GM04503 (cell line): ENCODE data around the gene ANKRD33B.
"Not testable (repeated sequence)": the region's sequence is repeated elsewhere in the genome, so short reads cannot be mapped to it uniquely, and the experiment has no call there.

ENCODE experiments used
- DNase-seq: peaks from one replicate; pipeline ENCODE4 v3.0.0-alpha.2; 2012; ENCODE audit warnings: low read depth

ANKRD33B gene

DNA sequence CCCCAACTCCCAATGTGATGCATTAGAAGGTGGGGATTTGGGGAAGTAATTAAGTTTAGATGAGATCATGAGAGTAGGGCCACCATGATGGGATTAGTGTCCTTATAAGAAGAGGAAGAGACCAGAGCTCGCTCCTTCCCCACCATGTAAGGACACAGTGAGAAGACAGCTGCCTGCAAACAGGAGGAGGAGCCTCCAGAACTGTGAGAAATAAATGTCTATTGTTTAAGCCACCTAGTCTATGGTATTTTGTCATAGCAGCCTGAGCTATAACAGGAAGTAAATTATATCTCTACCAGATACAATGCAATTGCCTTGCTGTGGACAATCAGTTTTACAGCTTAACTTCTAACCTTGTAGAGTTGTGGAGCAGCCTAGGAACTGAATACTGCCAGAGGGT lies 58.0 kb downstream of the ANKRD33B start:
- DNase-seq = no peak

DNA sequence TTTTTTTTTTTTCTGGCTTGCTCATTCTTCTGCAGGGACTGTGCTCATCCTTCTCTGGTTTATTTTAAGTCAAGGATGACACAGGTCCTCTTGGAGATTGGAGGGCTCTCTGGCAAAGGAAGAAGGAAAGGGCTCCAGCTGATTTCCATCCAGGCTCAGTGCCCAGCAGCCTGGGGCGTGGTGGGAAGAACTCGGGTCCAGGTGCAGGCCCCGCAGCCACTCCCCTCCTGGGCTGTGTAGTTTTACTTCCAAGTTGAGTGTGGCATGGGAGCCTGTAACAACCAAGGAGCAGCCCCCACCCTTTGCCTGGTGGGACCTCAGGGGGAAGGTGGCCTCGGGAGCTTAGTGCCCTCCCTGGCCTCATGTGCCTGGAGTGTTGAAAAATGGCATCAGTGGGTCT lies 58.9 kb downstream of the ANKRD33B start:
- no peak for DNase-seq

DNA sequence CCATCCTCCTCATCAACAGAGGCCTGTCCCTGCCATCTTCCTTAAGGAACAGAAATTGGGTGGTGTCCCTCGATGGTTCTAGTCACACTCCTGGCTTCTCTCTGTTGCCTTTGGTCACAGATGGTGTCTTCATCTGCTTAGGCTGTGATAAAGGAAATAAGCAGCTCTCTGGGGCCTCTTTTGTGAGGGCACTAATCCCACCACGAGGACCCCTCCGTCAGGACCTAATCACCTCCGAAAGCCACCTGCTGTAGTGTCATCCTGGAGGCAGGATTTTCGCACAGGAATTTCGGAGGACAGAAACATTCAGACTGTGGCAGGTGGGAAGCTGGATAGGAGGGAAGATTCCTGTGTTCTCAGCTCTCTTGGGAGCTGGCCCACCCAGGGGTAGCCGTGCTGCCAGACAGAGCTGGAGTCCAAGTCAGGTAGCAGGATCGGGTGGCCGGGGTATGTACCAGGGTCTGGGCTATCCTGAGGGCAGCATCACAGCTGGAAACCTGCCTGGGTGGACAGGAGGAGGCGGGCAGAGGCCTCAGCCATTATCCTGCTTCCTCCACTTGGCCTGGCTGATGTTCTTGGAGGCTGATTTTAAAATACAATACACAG lies 59.5 kb downstream of the ANKRD33B start:
- no peak for DNase-seq

DNA sequence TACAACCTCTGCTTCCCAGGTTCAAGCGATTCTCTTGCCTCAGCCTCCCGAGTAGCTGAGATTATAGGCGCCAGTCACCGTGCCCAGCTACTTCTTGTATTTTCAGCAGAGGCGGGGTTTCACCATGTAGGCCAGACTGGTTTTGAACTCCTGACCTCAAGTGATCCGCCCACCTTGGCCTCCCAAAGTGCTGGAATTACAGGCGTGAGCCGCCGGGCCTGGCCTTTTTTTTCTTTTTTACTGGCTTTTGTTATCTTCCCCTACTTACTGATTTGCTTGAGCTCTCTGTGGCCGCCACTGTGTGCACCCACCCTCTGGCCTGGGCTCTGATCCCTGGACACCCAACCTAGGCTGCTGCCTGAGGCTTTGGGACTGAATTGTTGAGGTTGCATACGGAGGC lies 60.3 kb downstream of the ANKRD33B start:
- DNase-seq = no peak

DNA sequence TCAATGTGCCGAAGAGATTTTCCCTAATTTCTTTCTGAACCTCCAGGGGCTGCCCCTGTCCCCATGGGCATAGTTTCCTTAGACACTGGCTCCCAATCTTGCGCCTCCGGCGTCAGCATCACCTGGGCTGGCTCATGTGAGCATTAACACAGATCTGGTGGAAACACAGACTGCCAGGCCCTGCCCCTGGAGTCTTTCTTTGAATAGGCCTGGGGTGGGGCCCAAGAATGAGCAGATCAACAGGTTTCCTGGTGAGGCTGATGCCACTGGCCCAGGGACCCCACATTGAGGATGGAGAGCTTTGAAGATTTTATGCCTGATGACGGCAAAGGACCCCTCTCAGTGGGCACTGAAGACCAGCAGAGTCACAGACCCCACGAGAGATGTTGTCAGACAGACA lies 60.8 kb downstream of the ANKRD33B start:
- DNase-seq = no peak

DNA sequence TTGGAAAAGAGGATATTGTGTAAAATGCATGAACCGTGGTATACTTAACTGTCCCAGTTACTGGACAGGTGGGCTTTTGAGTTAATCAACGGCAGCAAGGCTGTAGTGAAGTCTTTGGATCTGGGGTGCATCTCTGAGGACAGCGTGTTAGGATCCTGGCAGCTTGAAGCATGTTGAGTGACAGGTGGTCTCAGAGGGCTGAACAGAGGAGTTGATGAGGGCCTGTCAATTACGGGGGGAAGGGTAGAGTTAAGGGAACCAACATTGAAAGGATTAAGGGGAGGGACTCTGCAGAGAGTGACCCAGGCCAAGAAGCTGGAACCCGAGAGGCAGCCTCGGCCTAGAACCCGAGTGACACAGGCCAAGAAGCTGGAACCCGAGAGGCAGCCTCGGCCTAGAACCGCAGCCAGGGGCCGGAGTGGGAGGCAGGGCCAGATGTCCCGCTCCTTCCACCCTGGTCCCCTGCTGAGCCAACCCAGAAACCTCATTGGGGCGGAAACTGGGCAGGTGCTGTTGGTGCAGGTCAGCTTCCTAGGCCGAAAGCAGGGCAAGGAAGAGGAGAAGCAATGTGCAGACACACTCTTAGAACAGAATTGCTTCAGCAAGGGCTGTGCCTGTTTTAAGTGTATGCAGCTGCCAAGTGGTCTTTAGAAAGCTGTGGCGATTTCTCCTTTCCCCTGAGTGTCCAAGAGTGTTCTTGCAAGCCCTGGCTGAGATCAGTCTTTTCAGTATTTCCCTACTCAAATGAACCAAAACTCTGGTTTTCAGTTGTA lies 62.0 kb downstream of the ANKRD33B start:
- no peak for DNase-seq

DNA sequence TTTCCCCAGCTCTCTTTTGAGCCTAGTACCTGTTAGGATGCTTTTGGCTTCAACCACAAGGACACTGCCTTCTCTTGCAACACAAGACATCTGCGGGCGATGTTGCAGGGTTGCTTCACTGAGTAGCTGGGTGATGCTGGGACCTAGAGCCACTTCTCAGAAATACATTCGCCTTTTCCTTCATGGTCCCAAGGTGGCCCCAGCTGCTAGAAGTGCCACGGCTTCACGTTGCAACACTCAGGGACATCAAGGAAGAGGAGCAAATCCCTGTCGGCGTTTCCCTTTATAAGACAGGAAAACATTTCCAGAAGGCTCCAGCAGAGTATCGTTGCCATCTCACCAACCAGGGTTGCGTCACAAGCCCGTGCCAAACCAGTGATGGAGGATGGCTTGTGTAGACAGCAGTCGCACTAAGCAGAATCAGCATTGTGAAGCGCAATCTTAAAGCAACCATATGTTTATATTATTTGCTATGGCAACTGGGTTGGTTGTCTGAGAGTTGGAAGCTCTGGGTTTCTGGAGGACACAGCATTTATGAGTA lies 62.7 kb downstream of the ANKRD33B start:
- no peak for DNase-seq

DNA sequence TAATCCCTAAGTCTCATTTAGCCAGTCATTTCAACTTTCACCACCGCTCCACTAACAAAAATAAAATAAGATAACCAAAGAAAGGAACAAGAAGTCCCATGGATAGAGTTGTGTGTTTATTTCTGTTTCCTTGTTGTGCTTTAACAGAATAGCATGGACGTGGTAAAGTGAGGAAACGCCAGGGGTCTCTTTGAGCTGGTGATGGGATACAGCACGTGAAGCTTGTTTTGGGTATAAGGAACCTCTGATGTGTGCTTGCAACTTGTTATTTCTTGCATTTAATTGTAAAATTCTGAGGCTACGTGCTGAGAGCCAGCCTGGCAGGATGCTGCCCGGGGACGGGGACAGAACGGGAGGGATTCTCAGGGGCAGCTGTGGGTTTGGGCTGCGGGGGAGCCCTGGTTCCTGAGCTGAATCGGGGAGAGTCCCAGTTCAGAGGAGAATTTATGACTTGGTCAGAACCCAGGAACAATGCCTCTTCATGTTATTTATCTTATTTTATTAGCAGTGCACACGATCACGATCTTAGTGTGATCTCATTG lies 63.4 kb downstream of the ANKRD33B start:
- no peak for DNase-seq

DNA sequence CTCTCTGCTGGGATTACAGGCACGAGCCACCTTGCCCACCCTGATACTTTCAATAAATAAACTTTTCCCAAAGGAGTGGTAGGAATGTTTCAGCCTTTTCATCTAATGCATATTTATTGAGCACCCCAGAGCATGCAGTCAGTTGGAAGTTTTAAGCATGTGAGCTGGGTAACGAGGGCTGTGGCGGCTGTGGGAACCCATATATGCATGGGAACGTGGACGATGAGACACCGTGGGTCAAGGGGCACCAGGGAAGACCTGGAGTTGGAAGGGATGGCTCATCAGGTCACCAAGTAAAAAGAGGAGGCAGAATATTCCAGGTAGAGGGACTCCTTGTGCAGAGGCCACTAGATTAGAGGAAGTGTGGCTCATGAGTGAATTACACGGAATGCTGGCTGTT lies 64.7 kb downstream of the ANKRD33B start:
- DNase-seq = no peak

DNA sequence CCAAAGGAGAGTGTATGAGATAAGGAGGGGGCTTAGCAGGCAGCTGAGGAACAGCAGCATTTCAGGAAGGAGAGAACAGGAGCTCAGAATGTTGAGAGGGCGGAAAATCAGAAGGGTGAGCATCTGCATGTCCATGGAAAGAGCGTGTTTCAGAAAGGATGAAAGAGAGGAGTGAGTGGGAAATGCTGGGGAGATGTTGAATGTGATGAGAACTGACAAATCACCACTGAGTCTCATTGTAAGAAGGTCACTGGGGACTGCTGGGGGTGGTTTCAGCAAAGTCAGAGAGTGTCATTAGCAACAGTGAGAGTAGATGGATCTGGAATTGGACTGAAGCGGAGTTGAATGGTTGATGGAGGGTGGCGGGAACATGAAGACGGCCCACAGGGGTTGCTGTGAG lies 65.8 kb downstream of the ANKRD33B start:
- DNase-seq = no peak

DNA sequence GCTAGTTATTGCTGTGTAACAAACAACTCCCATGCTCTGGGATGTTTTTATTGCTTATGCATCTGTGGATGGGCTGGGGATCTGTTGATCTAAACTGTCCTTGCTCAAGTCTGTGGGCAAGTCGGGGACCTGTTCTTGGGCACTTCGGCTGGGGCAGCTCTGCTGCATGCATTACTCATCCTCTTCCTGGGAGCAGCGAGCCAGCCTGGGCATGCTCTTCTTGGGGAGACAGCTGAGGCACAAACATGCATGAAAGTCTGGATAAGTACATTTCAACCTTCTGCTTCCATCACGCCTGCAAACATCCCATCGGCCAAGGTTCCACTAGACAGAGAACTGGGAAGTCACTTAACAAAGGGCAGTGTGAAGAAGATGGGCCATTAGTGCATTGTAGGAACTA lies 66.3 kb downstream of the ANKRD33B start:
- DNase-seq = no peak

DNA sequence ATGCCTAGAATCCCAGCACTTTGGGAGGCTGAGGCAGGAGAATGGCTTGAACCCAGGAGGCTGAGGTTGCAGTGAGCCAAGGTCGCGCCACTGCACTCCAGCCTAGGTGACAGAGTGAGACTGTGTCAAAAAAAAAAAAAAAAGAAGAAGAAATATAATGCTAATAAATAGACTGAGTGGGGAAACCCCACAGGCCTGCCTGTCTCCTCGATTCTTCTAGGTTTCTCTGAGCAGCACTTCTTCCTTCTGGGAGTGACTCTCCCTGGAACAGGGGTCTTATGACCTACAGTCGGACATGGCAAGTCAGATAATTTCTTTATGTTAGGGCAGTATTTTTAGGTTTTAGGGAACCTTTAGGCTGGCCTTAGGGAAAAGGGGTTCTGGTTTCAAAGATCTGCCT lies 66.9 kb downstream of the ANKRD33B start:
- not testable (repeated sequence) for DNase-seq

DNA sequence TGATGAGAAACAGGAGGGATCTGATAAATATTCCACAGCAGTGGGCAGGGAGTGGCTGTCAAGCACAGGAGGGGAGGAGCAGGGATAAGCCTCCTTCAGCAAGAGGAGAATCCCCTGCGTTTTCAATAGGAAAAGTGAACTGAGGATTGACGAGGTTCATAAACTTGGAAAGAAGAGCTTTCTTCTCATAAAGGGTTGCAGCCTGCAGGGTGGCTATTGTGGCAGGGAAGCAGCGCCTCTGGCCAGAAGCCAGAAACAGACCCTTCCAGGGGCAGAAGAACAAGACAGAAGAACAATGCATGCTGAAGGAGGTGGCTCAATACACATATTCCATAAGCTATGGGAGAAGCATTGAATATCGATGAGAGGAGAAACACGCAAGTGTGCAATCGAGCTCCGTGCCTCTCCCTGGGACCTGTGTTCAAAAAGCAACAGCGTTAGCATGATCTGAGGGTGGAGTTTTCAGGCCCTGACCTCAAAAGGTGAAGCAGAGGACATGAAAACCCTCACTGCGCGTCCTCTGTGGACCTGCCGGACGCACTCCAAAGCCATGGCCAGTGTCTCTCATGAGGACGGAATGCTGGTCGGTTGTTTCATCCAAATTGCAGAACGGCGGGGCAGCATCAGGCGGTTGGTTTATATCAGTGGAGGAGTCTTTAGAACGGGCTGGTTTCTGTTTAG lies 67.6 kb downstream of the ANKRD33B start:
- DNase-seq = no peak

DNA sequence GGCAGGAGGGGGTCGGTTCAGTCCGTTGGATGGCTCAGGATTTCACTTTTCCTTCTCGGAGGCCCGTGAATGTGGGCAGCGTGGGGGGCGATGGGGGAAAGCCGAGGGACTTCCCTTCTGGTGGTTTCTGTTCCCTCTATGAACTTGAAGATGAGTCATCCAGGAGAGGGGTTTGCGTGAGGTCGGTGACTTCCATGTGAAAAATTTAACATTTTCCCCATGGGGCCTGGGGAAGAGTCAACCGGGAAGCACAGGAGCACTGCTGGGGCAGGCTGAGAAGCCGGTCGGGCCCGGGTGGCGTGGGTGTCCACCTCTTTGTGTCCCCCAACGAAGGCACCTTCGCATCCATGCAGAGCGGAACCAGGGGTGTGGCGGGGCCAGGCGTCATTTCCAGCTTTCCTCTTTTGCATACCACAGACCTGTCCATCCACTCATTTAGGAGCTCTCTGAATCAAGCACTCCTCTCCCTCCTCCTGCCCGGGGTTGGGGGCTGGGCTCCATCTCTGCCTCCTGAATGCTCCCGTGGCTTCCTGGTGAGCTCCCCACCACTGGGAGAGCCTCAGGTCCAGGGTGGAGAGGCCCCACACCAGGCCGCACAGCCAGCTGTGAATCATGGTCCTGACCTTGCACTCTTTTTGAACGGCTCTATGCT lies 68.4 kb downstream of the ANKRD33B start:
- no peak for DNase-seq

DNA sequence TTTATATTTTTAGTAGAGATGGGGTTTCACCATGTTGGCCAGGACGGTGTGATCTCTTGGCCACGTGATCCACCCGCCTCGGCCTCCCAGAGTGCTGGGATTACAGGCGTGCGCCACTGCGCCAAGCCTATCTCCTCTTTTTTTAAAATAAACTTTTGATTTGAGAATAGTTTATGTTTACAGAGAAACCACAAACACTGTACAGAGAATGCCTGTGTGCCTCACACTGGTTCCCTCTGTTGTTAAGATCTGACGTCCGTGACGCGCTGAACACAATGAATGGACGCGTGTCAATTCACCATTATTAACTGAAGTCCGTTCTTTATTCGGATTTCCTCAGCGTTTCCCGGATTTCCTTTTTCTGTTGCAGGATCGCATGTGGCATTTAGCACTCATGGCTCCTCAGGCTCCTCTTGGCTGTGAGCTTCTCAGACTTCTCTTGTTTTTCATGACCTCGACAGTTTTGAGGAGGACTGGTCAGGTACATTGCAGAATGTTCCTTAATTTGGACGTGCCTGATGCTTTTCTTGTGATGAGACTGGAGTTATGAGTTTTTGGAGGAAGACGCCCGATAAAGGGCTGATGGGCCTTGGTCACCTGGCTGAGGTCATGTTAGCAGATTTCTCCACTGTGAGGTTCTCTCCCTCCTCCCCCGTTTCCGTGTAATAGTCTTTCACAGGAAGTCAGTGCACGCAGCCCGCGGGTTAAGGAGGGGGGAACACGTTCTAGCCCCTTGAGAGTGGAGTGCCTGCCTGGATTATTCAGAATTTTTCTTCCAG lies 69.6 kb downstream of the ANKRD33B start:
- DNase-seq = no peak

DNA sequence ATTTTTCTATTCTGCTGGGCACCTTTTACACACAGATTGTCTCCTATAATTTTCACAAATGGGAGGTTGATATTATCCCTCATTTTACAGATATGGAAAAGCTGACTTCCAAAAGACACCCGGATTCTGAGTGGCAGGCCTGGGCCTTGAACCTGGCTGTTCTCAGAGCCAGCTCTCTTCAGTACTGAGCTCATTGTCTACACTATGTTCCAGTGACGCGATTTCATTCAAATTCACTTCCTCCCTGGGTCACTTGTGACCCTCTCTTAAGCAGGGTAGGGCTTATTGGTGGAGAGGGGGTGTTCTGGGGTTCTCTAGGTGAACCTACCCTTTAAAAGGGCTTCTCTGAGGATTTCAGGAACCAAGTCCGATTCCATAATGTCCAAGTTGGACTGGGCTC lies 70.2 kb downstream of the ANKRD33B start:
- no peak for DNase-seq

DNA sequence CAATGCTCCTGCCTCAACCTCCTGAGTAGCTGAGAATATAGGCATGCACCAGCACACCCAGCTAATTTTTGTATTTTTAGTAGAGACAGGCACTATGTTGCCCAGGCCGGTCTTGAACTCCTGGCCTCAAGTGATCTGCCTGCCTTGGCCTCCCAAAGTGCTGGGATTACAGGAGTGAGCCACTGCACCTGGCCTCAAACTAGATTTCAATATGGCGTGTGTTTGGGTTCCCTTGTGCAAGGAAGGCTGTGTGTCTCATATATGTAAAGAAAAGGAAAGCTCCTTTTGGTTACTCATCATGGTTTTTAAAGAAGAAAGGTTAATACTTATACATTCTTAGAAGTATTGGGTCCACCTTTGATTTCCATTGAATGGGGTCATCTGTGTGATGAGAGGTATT lies 70.7 kb downstream of the ANKRD33B start:
- DNase-seq = no peak

DNA sequence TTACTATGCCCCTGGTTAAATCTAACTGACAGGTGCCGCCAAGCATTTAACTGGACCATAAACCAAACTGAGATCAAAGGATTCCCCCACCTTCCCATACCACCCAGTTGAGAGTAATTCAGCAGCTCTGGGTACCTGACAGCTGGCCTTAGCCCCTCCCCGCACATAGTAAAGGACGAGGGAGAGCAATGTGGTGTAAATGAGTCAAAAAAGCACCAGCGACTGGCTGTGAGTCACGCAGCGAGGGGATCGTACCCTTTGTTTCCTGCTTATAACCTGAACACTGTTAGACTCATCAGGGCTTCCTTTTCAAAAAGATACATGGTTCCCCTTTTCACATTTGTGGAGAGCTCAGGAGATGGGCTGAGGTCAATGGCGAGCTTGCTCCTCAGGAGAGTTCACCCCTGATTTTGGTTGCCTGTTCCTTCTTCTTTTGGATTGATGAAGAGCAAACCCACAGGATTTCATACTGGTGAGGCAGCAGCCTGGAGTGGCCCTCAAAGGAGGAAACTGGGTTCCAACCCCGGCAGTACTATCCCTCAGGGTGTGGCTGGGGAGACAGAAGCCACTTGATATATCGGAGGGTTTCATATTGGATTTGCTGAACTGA lies 71.5 kb downstream of the ANKRD33B start:
- DNase-seq = no peak

DNA sequence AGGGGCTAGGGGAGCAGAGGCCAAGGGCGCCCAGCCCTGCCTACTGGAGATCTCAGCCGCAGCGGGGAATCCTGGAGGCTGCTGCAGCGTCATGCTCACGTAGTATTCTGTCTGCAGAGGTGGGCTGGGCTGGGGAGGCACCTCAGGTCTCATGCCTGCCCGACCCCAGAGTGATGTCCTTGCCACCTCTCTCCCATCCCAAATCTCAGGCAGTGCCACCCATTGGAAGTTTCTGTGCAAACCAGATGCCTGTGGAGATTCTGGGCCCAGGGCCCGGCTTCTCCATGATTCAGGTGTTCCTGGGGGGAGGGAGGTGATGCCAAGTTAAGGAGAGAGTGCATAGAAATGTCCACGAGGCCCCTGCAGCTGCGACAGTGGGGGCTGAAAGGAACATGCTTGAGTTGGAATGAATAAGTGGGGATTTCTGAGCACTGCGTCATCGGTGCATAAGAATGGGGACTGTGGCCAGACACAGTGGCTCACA lies 72.0 kb downstream of the ANKRD33B start:
- DNase-seq = no peak

DNA sequence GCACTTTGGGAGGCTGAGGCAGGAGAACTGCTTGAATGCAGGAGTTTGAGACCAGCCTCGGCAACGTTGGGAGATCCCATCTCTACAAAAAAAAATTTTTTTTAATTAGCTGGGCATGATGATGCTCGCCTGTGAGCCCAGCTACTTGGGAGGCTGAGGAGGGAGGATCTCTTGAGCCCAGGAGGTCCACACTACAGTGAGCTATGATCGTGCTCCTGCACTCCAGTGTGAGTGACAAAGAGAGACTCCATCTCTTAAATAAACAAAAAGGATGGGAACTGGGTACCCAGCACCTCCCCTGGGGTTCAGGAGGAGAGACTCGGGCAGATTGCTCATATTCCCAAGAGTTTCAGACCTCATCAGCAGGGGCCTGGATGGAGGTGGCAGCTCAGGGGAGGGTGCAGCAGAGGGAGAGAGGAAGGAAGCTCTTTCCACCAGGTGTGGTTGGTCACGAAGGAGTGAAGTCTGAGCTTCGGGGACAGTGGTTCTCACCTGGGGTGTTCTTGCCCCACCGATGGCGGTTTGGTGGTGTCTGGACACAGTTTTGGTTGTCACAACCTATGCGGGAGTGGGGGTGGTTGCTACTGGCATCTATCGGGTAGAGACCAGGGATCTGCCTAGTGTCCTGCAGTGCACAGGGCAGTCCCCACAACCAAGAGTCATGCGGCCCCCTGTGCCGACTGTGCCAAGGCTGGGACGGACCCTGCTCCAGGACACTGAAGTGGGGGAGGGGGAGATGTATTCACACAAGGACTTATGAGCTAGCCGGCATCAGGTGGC lies 72.7 kb downstream of the ANKRD33B start:
- DNase-seq = no peak
